SK-N-MC (cell line): ENCODE data around the gene SNX3.

Source experiments
- EZH2 ChIP-seq: fragments of 200-600 bp; sonication (generic); IDR thresholded peaks from one replicate; pipeline ENCODE4 v1.6.1; 2017; ENCODE audit warnings: antibody characterized with exemption
- FOXP2 ChIP-seq: optimal IDR thresholded peaks from 2 replicates; pipeline ENCODE3; 2011; ENCODE audit warnings: mild to moderate bottlenecking, moderate library complexity; ENCODE audit not compliant: insufficient read depth; ENCODE audit errors: extremely low read length, control extremely low read depth
- POLR2AphosphoS5 ChIP-seq: IDR thresholded peaks from 2 replicates; pipeline ENCODE4 v1.6.1; 2012; ENCODE audit warnings: mild to moderate bottlenecking, low read depth, low read length, borderline replicate concordance

DNA sequence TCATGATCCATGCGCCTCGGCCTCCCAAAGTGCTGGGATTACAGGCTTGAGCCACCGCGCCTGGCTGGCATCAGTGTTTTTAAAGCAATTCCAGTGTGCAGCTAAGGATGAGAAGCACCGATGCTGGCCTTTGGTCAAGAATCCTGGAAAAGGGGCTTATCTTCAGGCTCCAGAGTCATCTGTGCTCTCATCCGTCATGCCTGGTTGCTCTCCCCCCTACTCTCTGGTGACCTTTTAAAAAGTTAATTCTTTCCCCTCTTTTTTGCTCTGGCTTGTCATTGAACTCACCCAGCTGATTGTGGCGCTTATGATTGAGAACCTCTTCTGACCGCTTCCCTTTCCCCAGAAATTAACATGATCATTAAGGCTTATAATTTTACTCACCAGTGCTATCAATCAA lies 66.3 kb downstream of the SNX3 start:
- TF ChIP-seq EZH2 (no peak), POLR2AphosphoS5 (no peak), FOXP2 (no peak)
